CD1c-positive myeloid dendritic cell (primary cell): ENCODE results near the gene UBE2L5.

Source experiments
- DNase-seq: peaks from one replicate; pipeline ENCODE4 v3.0.0-alpha.2; 2016; ENCODE audit errors: extremely low spot score

UBE2L5 gene

DNA sequence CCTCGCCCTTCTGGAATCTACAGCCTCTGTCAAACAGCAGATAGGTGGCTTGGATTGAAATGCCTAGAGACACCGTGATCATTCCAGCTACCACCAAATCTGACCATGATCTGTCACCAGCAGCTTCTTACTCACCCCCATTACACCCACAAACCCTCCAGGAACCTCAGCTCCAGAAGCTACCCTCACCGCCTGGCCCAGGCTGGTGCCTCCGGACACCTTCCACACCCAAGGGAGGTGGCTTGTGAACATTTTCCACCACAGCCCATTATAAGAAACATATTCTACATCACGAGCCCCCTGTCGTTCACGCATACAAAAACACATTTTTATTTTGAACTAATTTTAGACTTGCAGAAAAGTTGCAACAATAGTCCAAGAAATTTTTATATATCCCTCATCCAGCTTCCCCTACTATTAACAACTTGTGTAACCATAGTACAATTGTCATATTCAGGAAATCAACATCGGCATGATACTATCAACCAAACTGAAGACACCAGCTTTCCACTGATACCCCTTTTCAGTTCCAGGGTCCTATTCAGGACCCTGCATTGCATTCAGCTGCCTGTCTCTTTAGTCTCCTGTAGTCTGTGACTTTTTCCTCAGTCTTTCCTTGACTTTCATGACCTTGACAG is 15.4 kb upstream of the UBE2L5 start:
- DNase-seq, result no peak

DNA sequence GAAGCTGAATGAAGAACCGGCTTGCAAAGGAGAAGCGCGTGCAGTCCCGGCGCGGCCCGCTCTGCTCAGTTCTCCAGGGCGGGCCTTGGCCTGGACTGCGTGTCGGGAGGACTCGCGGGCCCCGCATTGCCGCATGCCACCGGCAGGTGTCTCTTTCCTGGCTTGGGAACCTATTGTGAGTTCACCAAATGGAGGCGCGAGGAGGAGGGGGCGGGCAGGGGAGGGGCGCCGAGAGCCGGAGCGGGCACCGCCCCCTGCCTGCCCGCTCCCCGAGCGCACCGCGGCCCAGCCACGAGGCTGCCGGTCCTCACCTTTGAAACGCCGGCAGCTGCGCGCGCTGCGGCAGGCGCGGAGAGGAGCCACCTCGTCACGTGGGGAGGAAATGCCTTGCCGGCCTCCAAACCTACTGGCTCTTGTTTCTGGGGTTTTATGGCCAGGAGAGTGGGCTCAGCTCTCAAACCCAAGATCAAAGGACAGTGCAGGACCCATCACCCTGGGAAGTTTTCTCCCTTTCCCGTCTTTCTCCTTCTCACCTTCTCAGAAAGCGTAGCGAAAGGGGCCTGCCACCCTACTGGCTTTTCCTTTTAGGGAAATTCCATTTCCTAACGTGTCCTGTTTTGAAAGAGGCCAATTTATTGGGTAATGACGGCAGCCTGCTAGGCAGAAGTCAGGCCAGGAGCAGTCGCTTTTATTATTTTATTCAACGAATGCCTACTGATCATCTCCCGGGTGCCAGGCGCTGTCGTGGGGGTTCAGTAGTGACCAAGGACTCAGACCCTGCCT is 13.8 kb upstream of the UBE2L5 start:
- DNase-seq, result peak; percentile 95

DNA sequence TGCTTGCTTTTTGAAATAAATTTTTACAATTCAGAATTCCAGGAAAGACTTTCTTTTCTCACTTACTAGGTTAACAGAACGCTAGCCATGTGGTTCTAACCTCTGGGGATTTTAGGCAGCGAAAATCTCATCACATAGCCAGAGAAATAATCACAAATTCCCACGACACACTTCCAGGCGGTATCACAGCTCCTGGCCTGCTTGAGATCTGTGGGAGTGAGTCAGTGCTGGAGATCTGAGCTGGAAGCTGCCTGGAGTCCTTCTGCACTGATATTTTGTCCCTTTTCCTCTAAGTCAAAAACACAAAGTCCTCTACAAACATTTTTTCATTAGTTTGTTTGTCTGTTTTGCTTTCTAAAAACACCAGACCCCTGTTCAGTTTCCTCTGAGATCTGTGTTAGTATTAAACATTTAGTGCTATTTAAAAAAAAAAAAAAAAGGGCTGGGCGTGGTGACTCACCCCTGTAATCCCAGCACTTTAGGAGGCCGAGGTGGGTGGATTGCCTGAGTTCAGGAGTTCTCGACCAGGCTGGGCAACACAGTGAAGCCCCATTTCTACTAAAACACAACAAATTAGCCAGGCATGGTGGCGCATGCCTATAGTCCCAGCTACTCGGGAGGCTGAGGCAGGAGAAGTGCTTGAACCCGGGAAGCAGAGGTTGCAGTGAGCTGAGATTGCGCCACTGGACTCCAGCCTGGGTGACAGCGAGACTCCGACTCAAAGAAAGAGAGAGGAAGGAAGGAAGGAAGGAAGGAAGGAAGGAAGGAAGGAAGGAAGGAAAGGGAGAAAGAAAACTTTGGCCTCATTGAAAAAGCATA is 12.2 kb upstream of the UBE2L5 start:
- DNase-seq, result no peak

DNA sequence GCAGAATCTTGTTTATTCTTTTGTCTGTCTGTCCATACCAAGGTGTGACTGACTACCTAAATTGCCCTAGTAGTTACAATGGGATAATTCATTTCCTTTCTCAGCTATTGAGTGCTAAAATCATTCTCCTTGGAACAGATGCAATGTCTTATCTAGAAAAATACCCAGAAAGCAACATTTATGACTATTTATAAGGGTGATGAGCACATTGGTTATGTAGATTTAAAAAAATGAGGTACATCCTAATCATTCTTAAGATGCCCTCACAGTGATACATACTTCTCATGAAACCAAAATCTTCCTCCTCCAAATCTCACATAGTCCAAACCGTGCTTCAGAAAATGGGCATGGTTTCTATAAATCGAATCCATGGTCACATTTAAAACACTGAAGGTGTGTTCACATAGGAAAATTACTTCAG is 11.6 kb upstream of the UBE2L5 start:
- no peak for DNase-seq

DNA sequence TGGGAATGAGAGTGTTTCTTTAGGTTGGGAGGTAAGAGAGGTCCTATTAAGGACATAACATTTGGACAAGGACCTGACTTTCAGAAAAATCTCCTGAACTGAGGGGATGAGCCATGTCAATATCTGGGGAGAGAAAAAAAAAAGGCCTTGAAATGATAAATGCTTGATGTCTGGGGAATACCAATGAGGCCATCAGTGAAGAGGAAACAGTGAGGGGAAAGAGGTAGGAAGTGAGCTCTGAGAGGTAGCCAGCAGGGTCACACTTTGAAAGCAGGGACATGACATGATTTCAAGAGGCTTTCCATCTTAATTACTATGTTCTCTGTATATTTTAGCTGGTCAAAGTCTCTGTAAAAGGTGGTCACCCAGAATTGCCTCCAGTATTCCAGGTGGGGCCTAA is 9.9 kb upstream of the UBE2L5 start:
- DNase-seq, result no peak

DNA sequence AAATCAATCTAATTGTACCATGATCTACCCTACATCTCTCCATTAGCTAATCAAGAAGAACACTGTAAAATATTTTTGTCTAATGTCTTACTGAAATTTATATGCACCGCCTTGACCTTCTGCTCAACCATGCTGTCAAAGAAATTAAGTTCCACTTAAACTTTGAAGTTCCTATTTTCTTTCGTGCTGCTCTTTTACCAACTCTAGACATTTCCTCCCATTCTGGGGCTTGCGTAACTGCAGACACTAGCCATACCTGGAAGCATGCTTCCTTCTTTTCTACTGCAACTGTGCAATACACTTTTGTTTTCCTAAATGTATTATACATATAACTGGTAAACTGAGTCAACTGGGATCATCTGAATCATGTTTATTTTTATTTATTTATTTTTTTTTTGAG is 8.5 kb upstream of the UBE2L5 start:
- DNase-seq, result peak; percentile 36

DNA sequence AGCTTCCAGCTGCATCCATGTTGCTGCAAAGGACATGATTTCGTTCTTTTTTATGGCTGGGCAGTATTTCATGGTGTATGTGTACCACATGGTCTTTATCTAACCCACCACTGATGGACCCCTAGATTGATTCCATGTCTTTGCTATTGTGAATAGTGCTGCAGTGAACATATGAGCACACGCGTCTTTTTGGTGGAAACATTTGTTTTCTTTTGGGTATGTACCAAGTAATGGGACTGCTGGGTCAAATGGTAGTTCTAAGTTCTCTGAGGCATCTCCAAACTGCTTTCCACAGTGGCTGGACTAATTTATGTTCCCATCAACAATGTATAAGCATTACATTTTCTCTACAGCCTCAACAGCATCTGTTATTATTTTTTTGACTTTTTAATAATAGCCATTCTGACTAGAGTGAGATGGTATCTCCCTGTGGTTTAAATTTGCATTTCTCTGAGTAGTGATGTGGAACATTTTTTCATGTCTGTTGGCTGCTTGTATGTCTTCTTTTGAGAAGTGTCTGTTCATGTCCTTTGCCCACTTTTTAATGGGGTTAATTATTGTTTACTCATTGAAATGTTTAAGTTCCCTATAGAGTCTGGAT is 6.8 kb upstream of the UBE2L5 start:
- no peak for DNase-seq

DNA sequence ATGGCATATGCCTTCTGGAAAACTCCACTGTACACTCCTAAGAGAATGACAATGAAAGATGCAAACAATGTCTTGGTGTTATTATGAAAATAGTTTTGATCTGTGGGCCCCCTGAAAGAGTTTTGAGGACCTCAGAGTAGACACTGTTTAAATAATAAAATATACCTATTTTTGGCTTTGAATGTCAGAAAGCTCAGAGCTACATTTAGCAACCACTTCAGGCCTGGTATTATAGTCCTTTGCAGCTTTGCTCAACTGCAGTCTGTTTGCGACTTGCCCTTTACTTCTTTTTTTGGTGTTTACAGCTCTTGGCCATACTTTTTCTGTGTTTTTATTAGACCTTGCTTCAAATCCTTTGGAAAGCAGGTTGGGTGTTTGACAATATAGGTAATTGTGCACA is 5.8 kb upstream of the UBE2L5 start:
- no peak for DNase-seq

DNA sequence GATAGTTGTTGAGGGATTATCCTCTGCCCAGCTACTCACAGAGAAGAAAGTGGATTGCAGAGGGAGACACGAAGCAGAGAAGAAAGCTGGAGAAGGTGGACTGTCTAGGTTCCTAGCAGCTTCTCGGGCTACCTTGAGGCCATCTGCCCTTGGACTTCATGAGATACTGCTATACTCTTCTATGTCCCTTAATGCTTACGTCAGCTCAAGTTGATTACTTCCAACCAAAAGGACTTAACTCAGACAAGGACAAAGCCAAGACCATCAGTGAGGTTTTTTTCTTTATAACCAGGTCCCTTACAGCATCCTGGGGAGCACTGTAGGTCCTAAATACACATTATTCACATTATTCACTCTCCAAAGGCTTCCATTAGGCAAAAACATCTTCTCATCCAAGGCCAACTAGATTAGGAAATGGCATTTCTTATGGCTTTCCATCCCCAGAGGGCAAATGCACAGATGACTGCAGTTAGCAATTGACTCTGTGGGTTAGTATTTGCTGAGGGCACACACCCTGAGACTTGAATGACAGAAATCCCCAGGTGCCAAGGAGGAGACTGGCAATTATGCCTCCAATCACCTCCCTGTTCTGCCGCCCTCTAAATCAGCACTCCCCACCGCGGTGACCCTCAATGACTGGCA is 4.1 kb upstream of the UBE2L5 start:
- no peak for DNase-seq

DNA sequence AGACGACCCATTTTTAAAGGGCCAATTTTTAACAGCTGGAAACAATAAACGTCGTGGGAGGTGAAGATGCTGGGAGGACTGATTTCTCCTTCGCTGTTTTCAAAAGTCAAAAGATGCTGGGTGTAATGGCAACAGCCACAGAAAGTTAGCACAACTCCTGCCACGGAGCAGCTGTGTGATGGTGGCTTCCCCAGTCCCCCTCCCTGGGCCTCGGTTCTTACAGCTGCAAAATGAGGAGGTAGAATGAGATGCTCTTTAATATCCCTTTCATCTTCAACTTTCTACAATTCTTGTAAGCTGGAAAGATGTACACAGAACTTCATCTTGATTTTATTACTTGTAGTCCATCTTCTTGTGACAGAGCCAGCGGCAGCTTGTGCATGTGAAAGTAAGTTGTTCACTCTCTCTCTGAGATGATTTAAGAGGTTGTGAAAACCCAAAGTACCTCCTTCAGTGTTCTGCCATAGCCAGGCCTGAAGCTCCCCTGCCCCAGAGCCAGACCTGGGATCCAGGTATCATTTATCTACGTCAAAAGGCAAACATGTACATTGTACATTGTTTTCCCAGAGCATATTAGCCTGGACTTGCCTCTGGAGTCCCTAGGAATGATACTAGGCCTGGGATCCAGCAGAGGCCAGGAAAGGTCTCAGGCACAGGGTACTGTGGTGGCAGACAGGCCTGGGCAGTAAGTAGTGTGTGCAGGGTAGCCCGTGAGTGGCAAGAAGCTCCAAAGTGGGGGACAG is 3.4 kb upstream of the UBE2L5 start:
- DNase-seq, result no peak

DNA sequence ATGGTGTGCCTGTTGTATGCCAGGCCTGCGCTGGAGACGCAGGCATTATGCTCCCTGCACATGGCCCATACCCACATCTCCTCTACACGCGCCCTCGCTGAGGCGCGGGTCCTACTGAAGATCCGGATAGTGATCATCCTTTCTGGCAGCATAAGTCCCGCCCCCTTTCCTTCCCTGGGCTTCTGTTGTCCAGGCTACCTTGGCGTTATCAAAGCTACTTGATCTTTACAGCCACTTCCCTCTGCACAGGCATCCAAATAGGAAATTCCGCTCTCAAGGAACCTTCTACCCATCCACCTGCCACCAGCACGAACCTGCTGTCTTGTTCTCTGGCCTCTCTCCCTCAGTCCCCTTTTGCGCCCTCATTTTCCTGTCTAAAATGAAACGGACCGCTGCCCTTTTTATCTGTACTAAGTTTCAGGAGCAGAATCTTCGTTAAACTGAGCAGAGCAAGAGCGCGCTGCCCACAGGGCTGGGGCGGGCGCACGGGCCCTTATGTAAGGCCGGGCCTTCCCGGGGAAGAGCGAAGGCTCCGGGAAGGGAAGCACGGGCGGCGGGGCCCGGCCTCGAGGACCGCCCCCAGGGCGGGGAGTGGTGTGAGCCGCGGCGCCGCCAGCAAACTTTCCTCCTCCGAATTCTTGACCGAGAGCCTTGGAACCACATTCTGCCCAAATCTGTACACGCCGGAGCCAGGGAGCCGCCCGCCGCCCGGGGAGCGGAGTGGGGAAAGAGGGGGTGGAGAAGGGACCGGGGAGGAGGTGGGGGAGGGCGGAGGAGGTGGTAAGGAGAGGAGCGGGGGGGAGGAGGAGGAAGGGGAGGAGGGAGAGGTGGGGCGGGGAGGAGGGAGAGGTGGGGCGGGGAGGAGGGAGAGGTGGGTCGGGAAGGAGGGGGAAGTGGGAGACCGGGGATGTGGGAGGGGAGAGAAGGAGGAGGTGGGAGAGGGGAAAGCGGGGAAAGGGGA is 920 bp upstream of the UBE2L5 start:
- DNase-seq, result peak; percentile 88

DNA sequence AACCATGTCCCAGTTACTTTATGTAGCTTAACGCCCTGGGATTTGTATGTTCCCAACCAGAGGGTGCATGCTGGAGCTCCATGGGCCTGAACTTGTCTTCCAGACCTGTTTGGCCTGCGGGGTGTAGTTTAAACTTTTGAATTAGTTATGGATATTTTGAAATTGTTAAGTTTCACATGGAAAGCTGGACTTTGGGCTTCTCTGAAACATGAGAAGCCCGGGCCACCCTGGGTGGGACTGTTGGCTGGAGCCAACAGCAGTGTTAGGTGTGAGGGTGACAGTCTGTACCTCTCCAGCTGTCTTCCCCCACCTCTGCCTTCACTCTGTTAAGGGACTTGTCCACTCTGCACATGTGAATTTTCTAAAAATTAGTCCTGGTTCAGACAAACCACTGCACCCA is 1.6 kb downstream of the UBE2L5 start:
- DNase-seq, result no peak

DNA sequence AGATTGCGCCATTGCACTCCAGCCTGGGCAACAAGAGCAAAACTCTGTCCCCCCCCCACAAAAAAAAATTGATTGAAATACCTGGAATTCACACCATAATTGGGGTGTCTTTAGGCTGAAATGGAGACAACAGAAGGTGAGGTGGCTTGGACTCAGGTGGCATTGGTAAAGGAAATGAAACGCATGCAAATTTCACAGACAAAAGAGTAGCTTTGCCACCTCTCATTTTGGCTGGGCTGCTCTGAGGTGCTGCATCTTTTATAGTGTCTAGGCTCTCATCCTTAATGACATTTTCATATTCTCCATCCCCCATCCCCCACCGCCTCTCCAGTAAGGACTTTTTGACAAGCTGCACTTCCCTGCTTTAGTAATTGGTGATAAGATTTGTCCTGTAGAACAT is 6.9 kb downstream of the UBE2L5 start:
- DNase-seq, result no peak

DNA sequence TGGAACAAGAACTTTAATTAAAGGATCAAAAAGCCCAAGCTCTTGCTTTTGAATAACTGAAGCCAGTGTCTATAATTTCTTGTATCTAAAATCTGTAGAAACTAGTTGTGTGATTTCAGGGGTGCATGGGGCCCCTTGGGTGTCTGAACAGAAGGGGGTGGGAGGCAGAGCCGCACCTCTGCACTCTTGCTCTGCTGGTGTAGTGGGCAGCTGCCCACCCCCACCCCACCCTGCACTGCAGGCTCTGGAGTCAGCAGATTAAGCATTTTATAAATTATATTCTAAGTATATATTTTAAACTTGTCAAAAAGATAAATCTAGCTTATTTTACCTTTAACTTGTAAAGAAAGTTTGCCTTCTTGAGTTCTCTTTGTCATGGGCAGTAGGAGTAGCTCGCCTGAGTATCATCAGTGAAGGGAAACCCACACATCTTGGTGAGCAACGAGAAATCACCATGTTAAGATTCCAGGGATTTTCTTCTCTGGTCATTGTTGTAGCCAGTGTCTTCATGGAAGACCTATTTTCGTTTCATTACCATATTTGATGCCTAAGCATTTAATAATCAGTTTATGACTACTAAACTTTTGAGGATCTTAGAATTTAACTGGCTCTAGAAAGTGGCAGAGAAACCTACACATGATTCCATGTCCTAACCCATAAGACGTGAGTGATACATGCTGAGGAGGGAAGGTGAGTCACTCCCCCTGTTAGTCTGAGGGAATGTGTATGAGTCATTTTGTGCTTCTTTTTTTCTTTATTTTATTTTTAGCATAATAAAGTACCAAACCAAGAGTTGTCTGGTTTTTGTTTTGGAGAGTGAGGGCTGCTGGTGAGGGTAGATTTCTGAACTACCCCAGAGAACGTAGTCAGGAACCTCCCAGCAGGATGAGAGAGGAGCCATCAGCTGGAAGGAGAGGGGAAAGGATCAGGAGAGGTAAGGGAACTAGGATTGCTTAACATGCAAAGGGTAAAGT is 7.7 kb downstream of the UBE2L5 start:
- DNase-seq, result peak; percentile 72

DNA sequence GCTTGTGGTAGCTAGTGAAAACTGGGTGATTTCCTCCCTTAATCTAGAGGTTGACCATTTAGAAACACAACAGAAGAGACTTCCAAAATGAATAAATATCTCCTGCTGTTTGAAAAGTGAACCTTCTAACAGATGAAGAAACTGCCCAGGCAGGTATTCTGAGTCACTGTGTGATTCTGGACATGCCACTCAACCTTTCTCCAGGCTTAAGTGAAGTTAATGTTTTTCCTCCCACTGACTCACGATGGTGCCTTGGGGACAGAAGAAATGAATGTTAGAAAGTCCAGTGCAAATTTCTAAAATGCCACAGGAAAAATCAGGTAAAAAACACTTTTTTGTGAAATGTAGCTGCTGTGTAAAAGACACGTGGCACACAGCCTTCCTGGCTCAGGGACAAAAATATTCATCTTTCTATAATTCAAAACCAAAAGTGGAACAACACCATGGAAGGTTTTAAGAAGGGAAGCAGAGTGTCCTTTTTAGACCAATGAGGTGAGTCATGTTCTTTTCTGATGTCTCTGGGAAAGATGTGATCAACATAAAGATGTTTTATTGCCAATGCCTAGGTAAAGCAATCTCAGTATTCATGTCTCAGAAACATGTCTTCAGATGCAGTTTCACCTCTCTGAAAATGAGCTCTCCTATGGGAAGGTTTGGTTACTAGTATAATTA is 9.1 kb downstream of the UBE2L5 start:
- peak; percentile 29 for DNase-seq

DNA sequence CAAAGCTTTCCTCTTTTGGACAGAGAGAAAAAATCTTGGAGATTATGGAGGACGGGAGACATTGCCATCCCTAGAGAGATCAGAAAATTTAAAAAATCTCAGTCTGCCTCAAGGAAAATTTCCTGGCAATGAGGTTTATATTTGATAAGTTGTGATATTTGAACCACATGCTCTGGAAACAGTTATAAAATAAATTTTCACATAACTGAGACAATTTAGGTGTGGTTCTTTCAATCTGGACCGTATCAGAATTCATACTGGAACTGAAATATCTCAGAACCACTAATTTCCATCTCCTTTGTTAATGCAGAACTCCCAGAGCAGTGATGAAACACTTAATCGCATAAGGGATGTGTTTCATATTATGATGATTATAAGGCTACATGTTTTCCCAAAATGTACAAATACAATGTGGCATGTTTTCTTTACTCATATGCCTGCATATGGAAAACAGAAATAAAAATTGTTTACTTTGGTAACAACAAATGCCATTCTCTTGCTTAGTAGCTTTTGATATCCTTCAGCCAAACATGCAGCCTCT is 13.7 kb downstream of the UBE2L5 start:
- no peak for DNase-seq

DNA sequence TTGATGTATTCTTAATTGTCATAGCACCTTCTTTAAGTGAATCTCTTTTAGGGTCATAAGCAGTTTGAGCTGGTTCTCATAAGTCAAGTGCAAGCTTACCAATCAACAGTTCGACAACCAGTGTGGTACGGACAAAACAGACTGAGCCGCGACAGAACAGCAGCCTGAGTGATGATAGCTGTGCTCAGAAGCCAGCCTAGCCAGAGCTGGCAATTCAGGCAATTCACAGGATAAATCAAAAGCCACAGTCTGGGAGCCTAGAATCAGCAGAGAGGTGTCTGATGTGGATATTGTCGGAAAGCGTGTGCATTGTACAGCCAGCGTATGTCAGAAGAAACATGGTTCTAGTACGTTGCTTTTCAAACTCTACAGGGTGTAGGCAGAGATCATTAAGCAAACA is 14.9 kb downstream of the UBE2L5 start:
- DNase-seq, result no peak

DNA sequence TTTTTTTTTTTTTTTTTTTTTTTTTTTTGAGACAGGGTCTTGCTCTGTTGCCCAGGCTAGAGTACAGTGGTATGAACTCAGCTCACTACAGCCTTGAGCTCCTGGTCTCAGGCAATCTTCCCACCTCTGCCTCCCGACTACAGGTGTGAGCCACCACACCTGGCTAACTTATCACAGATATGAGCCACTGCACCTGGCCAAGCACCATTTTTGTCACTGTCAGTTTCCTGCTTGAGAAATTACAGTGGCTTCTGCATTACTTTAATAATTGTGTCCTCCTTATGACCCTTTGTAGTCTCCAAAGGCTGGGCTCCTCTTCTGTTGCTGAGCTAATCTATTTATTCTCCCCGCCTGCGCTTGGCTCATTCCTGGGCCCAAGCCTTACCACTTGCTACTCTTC is 16.0 kb downstream of the UBE2L5 start:
- no peak for DNase-seq
